ENCODE results near the gene WHRN.

WHRN gene

DNA sequence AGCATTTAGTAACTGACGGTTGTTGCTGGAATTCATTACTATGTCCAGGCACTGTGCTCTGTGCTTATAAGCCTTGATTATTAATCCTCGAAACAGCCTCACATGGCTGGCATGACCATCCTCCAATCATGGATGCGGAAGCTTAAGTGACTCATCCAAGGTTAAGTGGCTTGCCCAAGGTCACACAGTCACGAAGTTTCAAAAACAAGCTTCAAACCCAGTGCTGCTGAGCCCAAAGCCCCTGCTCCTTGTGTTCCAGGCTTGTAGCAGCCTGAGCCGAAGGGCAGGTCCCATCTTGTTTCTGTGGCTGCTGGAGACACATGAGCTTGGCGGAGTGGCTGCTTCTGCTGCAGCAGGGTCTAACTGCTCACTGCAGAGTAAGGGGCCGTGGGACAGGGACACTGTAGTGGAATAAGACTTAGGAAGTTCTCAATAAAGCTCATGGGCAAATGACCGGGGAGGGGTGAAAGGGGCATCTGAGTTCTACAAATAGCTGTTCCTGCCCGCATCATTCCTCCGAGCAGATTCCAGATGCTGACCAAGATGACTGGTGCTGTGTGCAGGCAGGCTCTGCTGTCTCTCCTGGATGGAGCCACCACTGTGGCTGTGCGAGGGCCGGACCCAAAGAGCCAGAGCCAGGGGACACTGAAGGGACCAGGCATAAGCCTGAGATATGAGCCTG lies 32.4 kb downstream of the WHRN start:
- DNase-seq (ENCODE audit: low read depth in 2 of 2): no peak

- no peak for DNase-seq (ENCODE audit: low read depth in 2 of 2)
Observed at GRCh38 chr9:114471157-114471556, 34.1 kb downstream of the WHRN start.

DNA sequence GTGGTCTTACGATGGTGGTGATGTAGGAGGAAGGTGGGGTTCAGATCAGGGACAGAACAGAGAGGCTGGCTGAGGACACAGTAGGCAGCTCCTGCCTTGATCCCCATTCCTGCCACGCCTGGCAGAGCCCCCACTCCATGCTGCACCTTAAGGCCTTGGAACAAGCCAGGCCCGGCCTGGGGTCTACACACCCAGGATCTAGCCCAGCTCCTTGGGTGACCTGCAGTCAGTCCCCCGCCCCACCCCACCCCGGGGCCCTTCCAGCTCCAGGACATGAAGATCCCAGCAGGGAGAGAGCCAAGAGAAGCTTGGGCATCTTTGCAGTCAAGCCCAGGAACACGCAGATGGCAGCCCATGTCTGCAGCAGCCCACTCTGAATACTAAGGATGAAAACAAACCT lies 34.7 kb downstream of the WHRN start:
- DNase-seq (ENCODE audit: low read depth in 2 of 2): no peak

DNA sequence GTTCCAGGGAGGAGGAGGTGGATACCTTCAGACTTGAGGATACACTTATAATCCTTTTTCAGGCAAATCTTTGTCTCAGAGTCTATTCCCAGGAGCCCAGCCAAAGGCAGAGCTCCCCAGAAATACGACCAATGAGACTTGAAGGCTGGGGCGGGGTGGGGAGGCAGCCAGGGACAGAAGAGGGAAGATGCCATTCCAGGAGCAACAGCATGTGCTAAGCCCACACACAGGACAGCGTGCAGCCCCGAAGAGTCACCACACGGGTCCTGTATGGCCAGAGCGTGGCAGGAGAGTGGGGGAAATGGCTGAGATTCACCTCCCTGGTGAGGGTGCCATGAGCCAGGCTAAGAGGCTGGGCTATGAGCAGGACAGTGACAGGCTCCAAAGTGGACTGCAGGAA lies 35.2 kb downstream of the WHRN start:
- no peak for DNase-seq (ENCODE audit: low read depth in 2 of 2)

- DNase-seq (ENCODE audit: low read depth in 2 of 2): no peak
Observed at GRCh38 chr9:114469091-114469853, 36.0 kb downstream of the WHRN start.

DNA sequence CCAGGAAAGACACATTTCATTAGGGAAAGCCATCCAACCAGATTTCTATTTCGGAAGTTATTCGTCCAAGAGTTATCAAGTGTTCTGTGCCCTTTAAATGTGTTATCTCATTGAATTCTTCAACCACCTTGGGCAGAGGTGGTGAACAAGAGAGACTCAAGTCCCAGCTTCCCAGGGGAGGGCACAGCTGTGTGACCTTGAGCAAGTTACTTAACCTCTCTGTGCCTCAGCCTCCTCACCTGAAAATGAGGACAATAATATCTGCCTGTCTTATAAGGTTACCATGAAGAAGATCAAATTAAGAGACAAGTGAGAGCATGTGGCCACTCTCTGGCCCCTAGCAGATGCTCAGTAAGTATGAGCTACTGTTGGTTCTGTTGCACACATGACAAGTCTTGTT lies 37.4 kb downstream of the WHRN start:
- no peak for DNase-seq (ENCODE audit: low read depth in 2 of 2)

- no peak for DNase-seq (ENCODE audit: low read depth in 2 of 2)
Observed at GRCh38 chr9:114467226-114467750, 38.0 kb downstream of the WHRN start.

DNA sequence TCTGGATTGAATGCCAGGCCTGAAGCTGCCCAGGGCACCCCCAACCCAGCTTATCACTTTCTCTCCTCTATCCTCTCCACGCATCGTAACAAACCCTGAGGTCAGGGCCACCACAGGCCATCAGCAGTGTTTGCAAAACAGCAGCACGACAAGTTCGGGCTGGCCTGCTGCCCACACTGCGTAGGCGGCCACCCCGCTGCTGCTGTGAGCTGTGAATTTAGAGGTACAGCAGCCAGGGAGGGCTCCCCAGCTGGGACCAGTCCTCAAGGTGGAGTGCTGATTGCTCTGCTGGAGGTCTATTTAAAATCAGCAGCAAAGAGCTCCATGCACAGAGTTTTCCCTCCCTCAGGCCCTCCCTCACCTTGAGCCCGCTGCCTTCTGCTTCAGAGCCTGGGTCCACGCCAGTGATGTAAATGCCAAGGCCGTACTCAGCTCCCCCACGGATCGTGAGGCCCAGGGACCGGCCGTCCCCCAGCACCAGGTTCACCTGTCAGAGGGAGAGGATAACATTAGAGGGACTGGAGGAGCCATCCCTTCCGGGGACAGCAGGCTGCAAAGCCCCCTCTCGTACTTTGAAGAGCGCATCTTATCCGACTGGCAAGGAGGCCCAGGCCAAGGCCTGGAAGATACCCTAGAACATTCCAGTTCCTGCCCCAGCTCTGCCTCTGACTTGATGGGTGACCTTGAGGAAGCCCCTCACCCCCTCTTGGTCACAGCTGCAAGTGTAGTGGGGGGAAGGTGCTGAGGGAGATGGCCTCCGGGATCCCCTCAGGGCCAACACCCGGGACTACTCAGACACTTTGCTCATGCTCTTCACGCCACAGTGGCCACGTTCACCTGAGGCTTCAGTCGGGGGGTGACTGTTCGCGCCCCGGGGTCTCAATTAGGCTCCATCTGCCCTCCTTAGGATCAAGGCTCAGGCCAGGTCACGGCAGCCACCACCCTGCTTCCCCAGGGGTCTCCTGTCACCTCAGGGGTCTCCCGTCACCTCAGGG lies 39.1 kb downstream of the WHRN start:
- no peak for DNase-seq (ENCODE audit: low read depth in 2 of 2)

DNA sequence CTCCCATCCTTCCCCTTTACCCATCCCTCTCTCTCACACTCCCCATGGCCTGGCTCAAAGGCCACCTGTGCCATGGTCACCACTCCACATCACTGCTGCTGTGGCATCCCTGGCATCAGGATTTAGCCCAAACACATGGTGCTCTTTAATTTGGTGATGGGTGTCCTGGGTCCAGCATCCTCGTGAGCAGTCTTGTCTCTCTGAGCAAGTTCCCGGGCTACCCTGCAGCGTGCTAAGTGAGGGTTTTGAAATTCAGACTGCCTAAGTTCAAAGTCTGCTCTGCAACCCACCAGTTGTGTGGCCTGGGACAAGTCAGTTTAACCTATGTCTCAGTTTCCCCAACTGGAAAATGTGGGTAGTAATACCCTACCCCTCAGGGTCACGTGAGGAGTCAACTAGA lies 39.9 kb downstream of the WHRN start:
- DNase-seq (ENCODE audit: low read depth in 2 of 2): no peak

DNA sequence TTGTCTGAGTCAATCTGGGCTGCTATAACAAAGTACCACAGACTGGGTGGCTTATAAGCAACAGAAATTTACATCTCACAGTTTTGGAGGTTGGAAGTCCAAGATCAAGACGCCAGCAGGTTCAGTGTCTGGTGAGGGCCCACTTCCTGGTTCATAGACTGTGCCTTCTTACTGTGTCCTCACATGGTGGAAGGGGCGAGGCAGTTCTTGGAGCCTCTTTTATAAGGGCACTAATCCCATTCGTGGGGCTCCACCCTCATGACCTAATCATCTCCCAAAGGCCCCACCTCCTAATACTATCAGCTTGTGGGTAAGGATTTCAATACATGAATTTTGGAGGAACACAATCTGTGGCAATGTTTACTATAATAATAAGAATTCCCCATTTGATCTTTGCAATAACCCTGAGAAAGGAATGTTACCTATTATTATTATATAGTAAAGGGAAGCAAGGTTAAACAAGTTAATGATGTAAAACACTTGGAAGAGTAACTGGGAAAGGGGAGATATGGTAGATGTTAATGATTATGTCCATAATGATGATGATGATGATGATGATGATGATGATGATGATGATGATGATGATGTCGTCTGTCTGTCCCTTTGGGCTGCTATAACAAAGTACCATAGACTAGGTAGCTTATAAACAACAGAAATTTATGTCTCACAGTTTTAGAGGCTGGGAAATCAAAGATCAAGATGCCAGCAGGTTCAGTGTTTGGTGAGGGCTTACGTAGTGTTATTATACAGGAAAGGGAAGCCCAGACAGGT lies 40.8 kb downstream of the WHRN start:
- no peak for DNase-seq (ENCODE audit: low read depth in 2 of 2)

- DNase-seq (ENCODE audit: low read depth in 2 of 2): no peak
Observed at GRCh38 chr9:114462791-114463190, 42.5 kb downstream of the WHRN start.

- DNase-seq (ENCODE audit: low read depth in 2 of 2): no peak
Observed at GRCh38 chr9:114461468-114461867, 43.8 kb downstream of the WHRN start.

DNA sequence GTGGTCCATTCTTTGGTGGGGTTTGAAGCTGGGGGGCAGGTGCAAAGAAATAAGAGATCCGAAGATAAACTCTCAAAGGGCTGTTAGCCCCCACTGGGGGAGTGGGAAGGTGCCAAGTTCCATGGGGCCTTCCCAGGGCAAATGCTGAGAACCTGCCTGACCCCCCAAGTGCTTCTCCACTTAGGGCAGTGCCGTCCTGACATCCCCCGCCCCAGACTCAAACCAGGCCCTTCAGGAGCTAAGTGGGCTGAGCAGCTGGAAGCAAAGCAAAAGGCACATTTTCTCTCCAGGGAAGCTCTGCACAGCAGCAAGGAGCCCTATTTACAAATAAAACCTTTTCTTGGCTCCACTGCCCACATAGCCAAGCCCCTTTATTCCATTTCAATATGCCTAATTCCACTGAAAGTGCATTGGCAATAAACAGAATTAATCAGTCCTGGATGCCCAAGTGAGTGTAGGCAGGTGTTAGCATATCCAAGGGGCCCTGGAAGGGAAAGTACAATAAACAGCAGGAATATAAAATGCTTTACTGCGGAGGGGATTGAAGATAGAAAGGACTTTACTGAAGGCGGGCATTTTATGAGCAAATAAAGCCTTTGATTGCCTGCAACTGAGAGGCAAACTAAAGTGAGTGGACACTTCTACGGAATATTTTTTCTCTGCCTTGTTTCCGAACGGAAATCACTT lies 44.6 kb downstream of the WHRN start:
- no peak for DNase-seq (ENCODE audit: low read depth in 2 of 2)

GRCh38 chr9:114459464-114459863 lies 45.8 kb downstream of the WHRN start:
- no peak for DNase-seq (ENCODE audit: low read depth in 2 of 2)

GRCh38 chr9:114456929-114457328 lies 48.3 kb downstream of the WHRN start:
- DNase-seq (ENCODE audit: low read depth in 2 of 2): no peak

GRCh38 chr9:114454652-114455051 lies 50.6 kb downstream of the WHRN start:
- DNase-seq (ENCODE audit: low read depth in 2 of 2): no peak

- no peak for DNase-seq (ENCODE audit: low read depth in 2 of 2)
Observed at GRCh38 chr9:114452219-114453165, 52.8 kb downstream of the WHRN start.

GRCh38 chr9:114451707-114452031 lies 53.6 kb downstream of the WHRN start:
- no peak for DNase-seq (ENCODE audit: low read depth in 2 of 2)

DNA sequence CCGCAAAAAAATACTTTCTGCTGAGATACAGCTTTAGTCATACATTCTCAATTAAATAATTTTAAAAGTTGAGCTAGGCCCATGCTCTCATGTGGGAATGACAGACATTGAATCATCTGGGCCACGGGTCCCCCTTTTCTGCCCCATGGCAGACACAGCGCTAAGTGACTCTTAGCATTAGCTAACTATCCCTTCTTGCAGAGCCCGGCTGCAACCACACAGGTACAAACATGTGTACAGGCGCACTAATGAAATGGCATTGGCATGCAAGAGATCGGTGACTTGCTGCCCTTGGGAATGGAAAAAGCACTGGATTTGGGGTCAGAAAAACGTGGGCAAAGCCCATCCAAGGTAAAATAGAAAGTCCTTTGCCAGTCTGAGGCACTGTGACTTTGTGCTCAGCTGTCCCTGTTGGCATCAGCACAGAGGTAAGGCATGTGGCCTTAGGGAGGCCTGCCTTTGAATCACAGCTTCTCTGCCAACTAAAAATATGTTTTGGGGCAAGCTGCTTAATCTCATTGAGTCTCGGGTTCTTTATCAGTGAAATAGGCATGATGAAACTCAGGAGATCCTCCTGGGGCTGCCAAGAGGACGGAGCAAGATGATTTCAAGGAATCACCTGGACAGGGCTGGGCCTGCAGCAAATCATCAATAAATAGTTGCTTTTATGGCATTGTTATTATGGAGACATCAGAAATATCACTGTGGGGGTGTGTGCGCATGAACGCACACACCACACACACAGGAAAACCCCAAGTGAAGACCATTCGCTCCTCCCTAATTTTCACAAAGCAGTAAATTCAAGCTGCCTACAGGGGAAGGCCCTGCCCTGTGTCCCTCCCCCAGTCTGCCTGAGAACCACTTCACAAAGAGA lies 54.2 kb downstream of the WHRN start:
- DNase-seq (ENCODE audit: low read depth in 2 of 2): no peak

All from stimulated activated CD8-positive, alpha-beta memory T cell treated with anti-CD3 and anti-CD28 coated beads, Interleukin-15, amount 100 ng/mL, for 48 hours (primary cell).